Measurements from ENCODE around the gene ARHGEF11. TPM values are rescaled to one million over a fixed set of nuclear protein-coding genes. Genes with fewer than 3 reads are reported as not detected.

ARHGEF11 gene
- total RNA-seq, 1 donor from 2014 or later, result 31.4 TPM

- DNase-seq (ENCODE audit: low read depth), result no peak
Observed at GRCh38 chr1:156895455-156895812, 150.1 kb downstream of the ARHGEF11 start.

- no peak for DNase-seq (ENCODE audit: low read depth)
Observed at GRCh38 chr1:156894711-156895454, 150.7 kb downstream of the ARHGEF11 start.

- DNase-seq (ENCODE audit: low read depth), result no peak
Observed at GRCh38 chr1:156894001-156894400, 151.5 kb downstream of the ARHGEF11 start.

- DNase-seq (ENCODE audit: low read depth), result no peak
Observed at GRCh38 chr1:156893048-156893953, 152.2 kb downstream of the ARHGEF11 start, which contains the start of gene PEAR1. PEAR1 (plus strand) TSS chr1:156893718; CDS start chr1:156903927, 10,209 bp downstream.

- DNase-seq (ENCODE audit: low read depth), result peak; percentile 72
Observed at GRCh38 chr1:156892190-156893047, 153.1 kb downstream of the ARHGEF11 start.

- DNase-seq (ENCODE audit: low read depth), result peak; percentile 61
Observed at GRCh38 chr1:156889802-156890580, 155.6 kb downstream of the ARHGEF11 start.

GRCh38 chr1:156887734-156888133 is 157.8 kb downstream of the ARHGEF11 start:
- DNase-seq (ENCODE audit: low read depth), result no peak

GRCh38 chr1:156887317-156887716 is 158.2 kb downstream of the ARHGEF11 start:
- no peak for DNase-seq (ENCODE audit: low read depth)

- no peak for DNase-seq (ENCODE audit: low read depth)
Observed at GRCh38 chr1:156886583-156887281, 158.8 kb downstream of the ARHGEF11 start.

GRCh38 chr1:156885880-156886355 is 159.6 kb downstream of the ARHGEF11 start:
- DNase-seq (ENCODE audit: low read depth), result no peak

- DNase-seq (ENCODE audit: low read depth), result no peak
Observed at GRCh38 chr1:156885314-156885713, 160.2 kb downstream of the ARHGEF11 start.

Other genes starting within 250 kb of the ARHGEF11 start
- 0.30 TPM in 1 of 2 replicates, not detected in the other for gene SH2D2A, start 228.9 kb downstream of the ARHGEF11 start, total RNA-seq
- not detected in 2 replicates for gene INSRR, start 186.6 kb downstream of the ARHGEF11 start, total RNA-seq
- gene NTRK1, start 184.9 kb downstream of the ARHGEF11 start, total RNA-seq, result not detected in 2 replicates
- 2.1 and 3.9 TPM in 2 replicates for gene PEAR1, start 152.0 kb downstream of the ARHGEF11 start, total RNA-seq
- not detected in 2 replicates for gene LRRC71, start 125.1 kb downstream of the ARHGEF11 start, total RNA-seq
- not detected in 2 replicates for gene ETV3L, start 54.1 kb upstream of the ARHGEF11 start, total RNA-seq
- gene ETV3, start 92.7 kb upstream of the ARHGEF11 start, total RNA-seq, result 10.9 and 15.6 TPM in 2 replicates